ENCODE data around the gene DOC2B. TPM values are rescaled to one million over a fixed set of nuclear protein-coding genes. Genes with fewer than 3 reads are reported as not detected.
"Not testable (repeated sequence)": the region's sequence is repeated elsewhere in the genome, so short reads cannot be mapped to it uniquely, and the experiment has no call there.

DOC2B gene
- total RNA-seq, 1 donor from 2014 or later: 29.7 TPM

- no peak overlapping the region for H3K4me3 ChIP-seq (ENCODE audit: low read depth, low read length)
- TF ChIP-seq, protein P1, sequence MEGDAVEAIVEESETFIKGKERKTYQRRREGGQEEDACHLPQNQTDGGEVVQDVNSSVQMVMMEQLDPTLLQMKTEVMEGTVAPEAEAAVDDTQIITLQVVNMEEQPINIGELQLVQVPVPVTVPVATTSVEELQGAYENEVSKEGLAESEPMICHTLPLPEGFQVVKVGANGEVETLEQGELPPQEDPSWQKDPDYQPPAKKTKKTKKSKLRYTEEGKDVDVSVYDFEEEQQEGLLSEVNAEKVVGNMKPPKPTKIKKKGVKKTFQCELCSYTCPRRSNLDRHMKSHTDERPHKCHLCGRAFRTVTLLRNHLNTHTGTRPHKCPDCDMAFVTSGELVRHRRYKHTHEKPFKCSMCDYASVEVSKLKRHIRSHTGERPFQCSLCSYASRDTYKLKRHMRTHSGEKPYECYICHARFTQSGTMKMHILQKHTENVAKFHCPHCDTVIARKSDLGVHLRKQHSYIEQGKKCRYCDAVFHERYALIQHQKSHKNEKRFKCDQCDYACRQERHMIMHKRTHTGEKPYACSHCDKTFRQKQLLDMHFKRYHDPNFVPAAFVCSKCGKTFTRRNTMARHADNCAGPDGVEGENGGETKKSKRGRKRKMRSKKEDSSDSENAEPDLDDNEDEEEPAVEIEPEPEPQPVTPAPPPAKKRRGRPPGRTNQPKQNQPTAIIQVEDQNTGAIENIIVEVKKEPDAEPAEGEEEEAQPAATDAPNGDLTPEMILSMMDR (conservative IDR thresholded peaks at IDR 0.05; ENCODE audit: low read depth, low read length): no peak
- no peak for DNase-seq (ENCODE audit: low read depth)
These were observed 27.0 kb upstream of the DOC2B start for GRCh38 chr17:208429-208828.

- H3K4me3 ChIP-seq (ENCODE audit: low read depth, low read length): no peak overlapping the region
- TF ChIP-seq, protein P1 (conservative IDR thresholded peaks at IDR 0.05; ENCODE audit: low read depth, low read length): no peak
- no peak for DNase-seq (ENCODE audit: low read depth)
These were observed 26.3 kb upstream of the DOC2B start for GRCh38 chr17:207775-208174.

DNA sequence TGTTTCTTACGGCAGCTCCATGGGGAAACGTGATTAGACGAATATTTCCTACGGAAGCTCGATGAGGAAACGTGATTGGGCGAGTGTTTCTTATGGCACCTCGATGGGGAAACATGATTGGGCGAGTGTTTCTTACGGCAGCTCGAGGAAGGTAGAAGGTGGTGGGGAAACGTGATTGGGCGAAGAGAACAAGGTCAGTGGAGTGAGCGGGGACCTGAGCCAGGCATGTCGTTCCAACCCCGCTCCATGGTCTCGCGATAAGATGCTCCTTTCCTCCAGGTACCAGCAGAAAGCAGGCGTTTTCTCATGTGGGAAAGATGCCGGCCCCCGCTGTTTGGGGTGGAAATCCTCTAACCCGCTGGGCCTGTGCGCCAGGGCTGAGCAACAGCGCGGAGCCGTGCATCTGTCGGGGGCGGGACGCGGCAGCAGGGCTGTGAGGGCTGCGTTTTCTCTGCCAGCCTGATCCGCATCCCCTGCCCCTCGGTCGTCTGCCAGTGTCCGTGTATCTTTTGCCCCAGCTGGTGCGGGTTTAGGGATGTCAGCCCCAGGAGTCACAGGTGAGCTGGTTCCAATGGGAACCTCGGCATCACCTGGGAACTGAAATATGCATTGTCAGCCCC lies 25.6 kb upstream of the DOC2B start:
- TF ChIP-seq, protein P1 (conservative IDR thresholded peaks at IDR 0.05; ENCODE audit: low read depth, low read length): no peak

DNA sequence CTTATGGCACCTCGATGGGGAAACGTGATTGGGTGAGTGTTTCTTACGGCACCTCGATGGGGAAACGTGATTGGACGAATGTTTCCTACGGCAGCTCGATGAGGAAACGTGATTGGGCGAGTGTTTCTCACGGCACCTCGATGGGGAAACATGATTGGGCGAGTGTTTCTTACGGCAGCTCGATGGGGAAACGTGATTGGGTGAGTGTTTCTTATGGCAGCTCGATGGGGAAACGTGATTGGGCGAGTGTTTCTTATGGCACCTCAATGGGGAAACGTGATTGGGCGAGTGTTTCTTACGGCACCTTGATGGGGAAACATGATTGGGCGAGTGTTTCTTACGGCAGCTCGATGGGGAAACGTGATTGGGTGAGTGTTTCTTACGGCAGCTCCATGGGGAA lies 25.0 kb upstream of the DOC2B start:
- not testable (repeated sequence) for DNase-seq (ENCODE audit: low read depth); H3K4me3 ChIP-seq (ENCODE audit: low read depth, low read length)

More for the DNA sequence above, 25.6 kb upstream of the DOC2B start:
- no peak for DNase-seq (ENCODE audit: low read depth)
- H3K4me3 ChIP-seq (ENCODE audit: low read depth, low read length): no peak overlapping the region

- no peak for DNase-seq (ENCODE audit: low read depth)
- H3K4me3 ChIP-seq (ENCODE audit: low read depth, low read length): no peak overlapping the region
- TF ChIP-seq, protein P1 (conservative IDR thresholded peaks at IDR 0.05; ENCODE audit: low read depth, low read length): no peak
These were observed 24.4 kb upstream of the DOC2B start for GRCh38 chr17:205817-206216.

- TF ChIP-seq, protein P1 (conservative IDR thresholded peaks at IDR 0.05; ENCODE audit: low read depth, low read length): no peak
These were observed 23.8 kb upstream of the DOC2B start for GRCh38 chr17:205148-205669.

DNA sequence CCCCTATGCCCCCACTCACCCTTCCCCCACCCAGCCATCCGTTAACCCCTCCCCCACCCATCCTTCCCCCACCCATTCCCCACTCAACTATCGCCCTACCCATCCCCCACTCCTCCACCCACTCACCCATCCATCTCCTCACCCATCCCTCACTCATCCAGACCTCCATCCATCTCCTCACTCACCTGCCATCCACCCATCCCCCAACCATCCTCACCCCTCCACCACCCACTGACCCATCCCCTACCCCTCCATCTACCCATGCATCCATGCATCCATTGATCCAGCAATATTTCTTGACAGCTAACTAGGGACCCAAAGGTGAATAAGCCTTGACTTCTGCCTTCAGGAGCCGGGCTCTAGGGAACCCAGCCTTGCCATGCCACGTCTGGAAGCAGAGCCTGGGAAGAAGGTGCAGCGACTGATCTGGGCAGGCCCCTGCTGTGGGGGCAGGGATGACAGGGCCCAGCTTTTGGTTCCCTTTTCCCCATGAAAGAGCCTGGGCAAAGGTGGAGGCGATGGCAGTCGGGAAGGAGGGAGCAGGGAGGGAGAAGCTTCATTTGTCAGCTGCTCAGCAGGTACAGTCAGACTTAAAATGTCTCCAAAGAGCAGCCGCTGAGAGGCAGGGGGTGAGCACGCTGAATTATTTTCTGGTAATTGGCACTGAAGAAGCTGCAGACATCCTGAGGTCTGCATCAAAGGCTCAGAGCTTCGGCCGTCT lies 23.1 kb upstream of the DOC2B start:
- no peak overlapping the region for H3K4me3 ChIP-seq (ENCODE audit: low read depth, low read length)
- TF ChIP-seq, protein P1 (conservative IDR thresholded peaks at IDR 0.05; ENCODE audit: low read depth, low read length): no peak
- DNase-seq (ENCODE audit: low read depth): no peak

More at GRCh38 chr17:205148-205669, 23.8 kb upstream of the DOC2B start:
- H3K4me3 ChIP-seq (ENCODE audit: low read depth, low read length): no peak overlapping the region
- no peak for DNase-seq (ENCODE audit: low read depth)
